GM12801 (cell line): ENCODE results near the gene RNF10.

Source experiments
- CTCF ChIP-seq: IDR thresholded peaks from one replicate; pipeline ENCODE4 v1.5.1; 2011; ENCODE audit warnings: control low read depth; ENCODE audit not compliant: insufficient read length; ENCODE audit errors: extremely low read depth

The RNF10 gene

GRCh38 chr12:120495731-120496412, 38.3 kb upstream of the RNF10 start, which contains the start of gene DYNLL1:
Gene DYNLL1 (plus strand): TSS chr12:120496113. CDS start chr12:120496422, 309 bp downstream.
- no peak for TF ChIP-seq CTCF

DNA sequence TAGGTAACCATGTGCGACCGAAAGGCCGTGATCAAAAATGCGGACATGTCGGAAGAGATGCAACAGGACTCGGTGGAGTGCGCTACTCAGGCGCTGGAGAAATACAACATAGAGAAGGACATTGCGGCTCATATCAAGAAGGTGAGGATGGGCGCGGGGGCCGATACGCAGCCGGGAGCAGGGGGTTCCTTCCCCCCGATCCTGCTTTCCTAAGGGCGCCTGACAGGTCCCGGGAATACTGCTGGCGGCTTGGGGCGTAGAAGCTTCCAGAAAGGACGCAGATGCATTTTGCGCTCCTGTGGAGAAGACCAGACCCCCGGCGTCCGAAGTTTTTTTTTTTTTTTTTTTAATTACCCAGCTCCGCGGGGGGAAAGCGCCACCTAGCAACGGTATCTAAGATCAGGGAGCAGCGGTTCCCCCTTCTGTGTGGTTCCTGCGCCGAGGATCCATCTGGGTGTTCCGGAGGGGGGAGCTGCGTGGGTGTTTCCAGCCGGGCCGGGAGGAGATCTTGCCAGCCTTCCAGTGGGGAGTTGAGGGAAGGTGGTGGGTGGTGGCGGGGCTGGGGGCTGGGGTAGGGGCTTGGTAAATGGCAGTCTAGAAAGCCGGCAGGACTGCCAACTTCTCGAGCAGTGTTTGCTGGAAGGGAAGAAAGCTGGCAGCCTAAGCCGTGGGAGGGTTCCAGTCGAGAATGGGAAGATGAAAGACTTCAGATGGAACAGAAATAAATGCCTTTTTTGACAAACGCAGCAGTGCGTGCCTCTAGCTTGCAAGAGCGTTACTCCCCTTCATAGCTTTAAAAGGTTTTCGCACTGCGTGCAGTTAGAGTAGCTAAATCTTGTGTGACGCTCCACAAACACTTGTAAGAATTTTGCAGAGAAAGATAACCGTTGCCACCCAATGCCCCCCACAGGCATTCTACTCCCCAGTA, 37.5 kb upstream of the RNF10 start:
- no peak for TF ChIP-seq CTCF

DNA sequence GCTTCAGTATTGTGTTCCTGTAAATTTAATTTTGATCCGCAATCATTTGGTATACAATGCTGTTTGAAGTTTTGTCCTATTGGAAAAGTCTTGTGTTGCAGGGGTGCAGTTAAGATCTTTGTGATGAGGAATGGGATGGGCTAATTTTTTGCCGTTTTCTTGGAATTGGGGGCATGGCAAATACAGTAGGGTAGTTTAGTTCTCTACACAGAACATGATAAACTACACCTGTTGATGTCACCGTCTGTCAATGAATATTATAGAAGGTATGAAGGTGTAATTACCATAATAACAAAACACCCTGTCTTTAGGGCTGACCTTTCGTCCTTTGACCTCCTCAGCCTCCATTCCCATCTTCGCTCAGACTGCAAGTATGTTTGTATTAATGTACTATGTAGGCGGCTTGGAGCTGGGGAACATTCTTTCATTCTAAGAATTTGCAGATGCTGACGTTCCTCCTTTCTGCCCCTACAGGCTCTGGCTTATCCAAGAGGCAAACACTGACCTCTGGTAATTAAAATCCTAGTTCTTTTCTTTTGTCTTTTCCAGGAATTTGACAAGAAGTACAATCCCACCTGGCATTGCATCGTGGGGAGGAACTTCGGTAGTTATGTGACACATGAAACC, 36.5 kb upstream of the RNF10 start:
- no peak for TF ChIP-seq CTCF

- TF ChIP-seq CTCF: no peak
Measured at GRCh38 chr12:120498870-120499515, 35.2 kb upstream of the RNF10 start.

DNA sequence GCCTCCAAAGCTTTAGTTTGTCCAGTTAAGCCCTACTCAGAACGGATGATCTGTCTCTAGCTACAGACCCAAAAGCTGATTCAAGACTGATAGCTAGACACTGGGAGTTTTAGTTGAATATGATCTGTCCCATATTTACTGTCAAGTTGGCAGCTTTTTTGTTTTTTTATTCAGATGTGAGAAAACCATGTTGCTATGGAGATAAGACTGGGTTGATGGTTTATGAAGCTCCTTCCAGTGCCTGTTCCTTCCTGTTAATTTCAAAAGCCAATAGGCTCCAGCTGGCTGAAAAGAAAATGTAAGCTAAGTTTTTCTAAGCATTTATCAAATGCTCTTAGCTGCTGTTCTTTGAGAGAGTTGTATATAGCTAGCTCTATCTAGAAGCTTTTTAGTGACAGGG, 33.6 kb upstream of the RNF10 start:
- TF ChIP-seq CTCF: no peak

GRCh38 chr12:120504587-120504986, 29.6 kb upstream of the RNF10 start:
- TF ChIP-seq CTCF: no peak

DNA sequence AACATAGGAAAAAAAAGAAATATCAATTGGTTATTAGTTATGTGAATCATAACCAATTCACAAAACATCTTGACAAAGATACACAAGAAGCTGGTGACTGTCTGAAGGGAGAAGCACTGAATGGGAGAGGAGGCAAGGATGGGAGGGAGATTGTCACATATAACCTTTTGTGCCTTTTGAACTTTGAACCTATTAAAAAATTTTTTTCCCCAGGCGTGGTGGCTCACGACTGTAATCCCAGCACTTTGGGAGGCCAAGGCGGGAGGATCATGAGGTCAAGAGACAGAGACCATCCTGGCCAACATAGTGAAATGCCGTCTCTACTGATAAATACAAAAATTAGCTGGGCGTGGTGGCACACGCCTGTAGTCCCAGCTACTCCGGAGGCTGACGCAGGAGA, 25.6 kb upstream of the RNF10 start:
- no peak for TF ChIP-seq CTCF
